ENCODE data around the gene XAGE2. TPM values are rescaled to one million over a fixed set of nuclear protein-coding genes. Genes with fewer than 3 reads are reported as not detected.

Gene XAGE2
- total and polyA plus RNA-seq, 2 of the 4 experiments (the other 2 are of a cell fraction): not detected

DNA sequence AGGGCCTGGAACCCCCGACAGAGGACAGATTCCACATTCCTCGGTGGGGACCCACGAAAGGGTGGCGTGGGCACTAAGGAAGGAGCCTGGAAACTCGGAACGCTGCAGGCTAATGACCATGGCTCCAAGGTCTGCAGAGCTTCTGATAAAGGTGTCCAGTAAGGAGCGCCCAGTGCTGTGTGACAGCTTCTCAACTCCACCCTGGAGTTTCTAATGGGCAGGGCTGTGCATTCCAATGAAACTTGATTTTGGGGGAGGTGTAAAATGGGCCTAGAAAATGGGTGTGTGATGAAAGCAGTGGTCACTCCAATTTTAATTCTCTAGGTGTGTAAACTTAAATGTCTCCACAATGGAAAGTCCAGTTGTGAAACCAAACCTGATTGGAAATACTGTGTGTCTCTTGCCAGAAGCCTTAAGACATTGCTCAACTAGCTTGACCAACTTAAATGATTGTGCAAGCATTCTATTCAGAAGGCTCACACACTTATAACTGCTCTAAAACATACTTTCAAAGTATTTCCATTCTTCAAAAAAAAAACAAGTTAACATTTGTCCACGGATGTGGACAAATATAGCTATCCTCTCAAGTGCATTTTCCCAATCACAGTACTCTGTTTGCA lies 52.1 kb downstream of the XAGE2 start:
- H3K27ac ChIP-seq (ENCODE audit: insufficient read depth, low read length): no peak overlapping the region; the same call in 1 of the 2 replicates
- H2BK120ac ChIP-seq (ENCODE audit: low read depth, low read length): no peak overlapping the region
- dilution Hi-C loops (cut with HindIII; ENCODE audit: low sequenced_read_pairs, unreplicated experiment) (no loop called here), intact Hi-C loops (cut with micrococcal nuclease) (no loop called here), in situ Hi-C loops (cut with MboI; ENCODE audit: low sequenced_read_pairs) (no loop called here)
- no TSS peak for BruUV-seq (replicated peaks)
- no peak overlapping the region for H3K9ac ChIP-seq (ENCODE audit: low read depth, low read length)
- H3K4me3 ChIP-seq (ENCODE audit: insufficient read depth, low read depth, low read length): no peak overlapping the region
- no peak overlapping the region for H4K8ac ChIP-seq (ENCODE audit: low read depth in 2 of 2, low read length in 2 of 2)
- H3K56ac ChIP-seq (ENCODE audit: extremely low read depth, insufficient read depth, low read length): no peak overlapping the region
- 76% methylated on average over 4 of the region's 8 CpGs; no CpG with 5 or more reads in 1 of the 2 experiments for WGBS, 2 experiments (ENCODE audit: extremely low coverage in 2 of 2, insufficient read length in 1 of 2)
- H4K20me1 ChIP-seq (ENCODE audit: insufficient read depth, low read length): no peaks in the 10 kb centered on the region
- ATAC-seq (ENCODE audit: low read depth) (no peak), DNase-seq (peak; percentile 55)
- peaks cover 8% of the 10 kb centered on the region for H3K27me3 ChIP-seq (ENCODE audit: control insufficient read depth, insufficient read depth, low read length)
- no peaks in the 10 kb centered on the region for H3K79me1 ChIP-seq (ENCODE audit: low read depth in 1 of 2, low read length in 2 of 2)
- H3K18ac ChIP-seq (ENCODE audit: low read depth, low read length): no peak overlapping the region; the same call in 1 of the 2 replicates
- no peak overlapping the region for H2AK5ac ChIP-seq (ENCODE audit: low read depth, low read length)
- TF ChIP-seq MAFK (IDR thresholded peaks at IDR 0.05; ENCODE audit: low read depth, low read length): no peak
- TF ChIP-seq CEBPB (IDR thresholded peaks at IDR 0.05; ENCODE audit: low read depth, low read length): peak; percentile 80
- H3K14ac ChIP-seq (replicated peaks; ENCODE audit: low read depth, low read length): no peak overlapping the region
- H2BK15ac ChIP-seq (ENCODE audit: low read depth, low read length): no peak overlapping the region
- CTCF ChIA-PET: interaction anchor here (0.6 kb wide), 1 partner anchor 13 kb away, joined by 4 read pairs; no protein-coding TSS in a partner anchor
- no peak overlapping the region for H2BK5ac ChIP-seq (ENCODE audit: low read depth, low read length, poor library complexity, severe bottlenecking)
- no peak overlapping the region for H2BK20ac ChIP-seq (ENCODE audit: low read depth, low read length)
- H4K5ac ChIP-seq (ENCODE audit: low read depth, low read length): no peak overlapping the region
- no peak overlapping the region for H3K23ac ChIP-seq (ENCODE audit: low read depth, low read length)
- H2AK9ac ChIP-seq (replicated peaks; ENCODE audit: low read depth, low read length, poor library complexity): no peak overlapping the region
- POLR2A ChIA-PET (ENCODE audit: unreplicated experiment): no interaction called here
- no peak overlapping the region for H3K4me2 ChIP-seq (ENCODE audit: low read depth, low read length)
- H3K9me1 ChIP-seq (ENCODE audit: insufficient read depth, low read length): peaks cover 3% of the 10 kb centered on the region; the same call in 1 of the 2 replicates
- H4K91ac ChIP-seq (ENCODE audit: insufficient read depth, low read depth, low read length): no peak overlapping the region
- no peak overlapping the region for H3K4ac ChIP-seq (ENCODE audit: low read depth, low read length)
- H3K36me3 ChIP-seq (ENCODE audit: control insufficient read depth, insufficient read depth, low read length): no peaks in the 10 kb centered on the region
- no peaks in the 10 kb centered on the region for H3K9me3 ChIP-seq (ENCODE audit: control insufficient read depth, insufficient read depth, low read length)
- peaks cover 8% of the 10 kb centered on the region for H3K4me1 ChIP-seq (ENCODE audit: control insufficient read depth, insufficient read depth, low read length)
- no peak overlapping the region for H2AFZ ChIP-seq (replicated peaks; ENCODE audit: low read length, poor library complexity)

Measured in IMR-90 (cell line).